Measurements from ENCODE around the gene SMARCD1.

SMARCD1 gene

DNA sequence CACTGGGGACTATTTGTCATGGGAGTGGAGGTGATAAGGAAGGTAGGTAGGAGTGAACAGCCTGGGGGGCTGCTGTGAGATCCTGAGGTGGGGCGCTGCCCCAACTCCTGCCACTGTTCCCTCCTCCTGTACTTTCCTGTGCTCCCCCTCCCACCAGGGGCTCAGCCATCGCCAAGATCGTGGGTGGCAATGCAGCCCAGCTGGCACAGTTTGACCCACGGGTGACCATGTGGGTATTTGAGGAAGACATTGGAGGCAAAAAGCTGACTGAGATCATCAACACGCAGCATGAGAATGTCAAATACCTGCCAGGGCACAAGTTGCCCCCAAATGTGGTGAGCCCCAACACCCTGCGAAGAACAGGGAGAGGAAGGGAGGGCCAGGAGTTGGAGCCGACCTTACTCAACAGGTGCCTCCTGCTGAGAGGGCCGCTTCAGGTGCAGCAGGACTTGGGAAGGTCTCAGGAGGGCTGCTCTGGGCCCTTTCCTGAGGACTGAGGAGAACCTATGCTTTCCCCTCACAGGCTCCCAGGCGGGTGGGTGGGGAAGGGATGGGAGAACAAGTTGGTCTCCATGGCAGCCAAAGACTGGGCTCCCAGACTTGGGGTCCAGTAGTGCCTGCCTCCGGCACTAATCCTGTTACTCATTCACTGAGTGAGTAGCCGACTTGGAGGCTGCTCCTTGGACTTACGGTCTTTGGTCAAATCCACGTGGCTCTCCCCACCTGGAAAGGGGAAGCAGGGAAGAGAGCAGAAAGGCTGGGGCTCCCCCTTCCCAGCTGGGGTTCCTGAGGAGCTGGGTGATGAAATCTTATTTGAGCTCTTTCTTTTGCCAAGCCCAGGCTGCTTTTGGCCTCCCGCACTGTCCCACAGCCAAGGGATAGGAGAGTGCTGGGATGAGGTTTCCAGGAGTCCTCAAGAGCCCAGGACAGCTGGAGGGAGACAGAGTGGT lies 19.6 kb downstream of the SMARCD1 start:
- no peak overlapping the region for H3K27ac ChIP-seq
- no peak for TF ChIP-seq CTCF (conservative IDR thresholded peaks at IDR 0.05)
- no peak for TF ChIP-seq ZFX (IDR thresholded peaks at IDR 0.05)

DNA sequence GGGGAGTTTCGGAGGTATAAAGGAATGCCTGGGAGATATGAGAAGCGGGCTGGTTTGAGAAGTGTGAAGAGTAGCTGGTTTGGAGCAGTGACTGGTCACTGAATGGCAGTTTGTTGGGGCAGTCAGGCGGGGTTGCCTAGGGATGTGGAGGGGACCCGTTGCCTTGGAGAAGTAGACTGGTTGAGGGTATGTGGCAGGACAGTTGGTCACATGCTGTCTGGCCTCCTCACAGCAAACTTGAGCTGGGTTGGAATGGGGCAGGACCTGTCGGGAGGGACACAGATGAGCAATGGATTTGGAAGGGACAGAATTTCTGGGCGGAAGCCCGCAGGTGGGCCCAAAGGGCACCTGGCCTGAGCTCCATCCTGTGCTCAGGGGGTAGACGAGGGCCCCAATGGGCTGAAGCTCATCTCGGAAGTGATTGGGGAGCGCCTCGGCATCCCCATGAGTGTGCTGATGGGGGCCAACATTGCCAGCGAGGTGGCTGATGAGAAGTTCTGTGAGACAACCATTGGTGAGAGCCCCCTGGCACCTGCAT lies 20.8 kb downstream of the SMARCD1 start:
- no peak overlapping the region for H3K27ac ChIP-seq
- no peak for TF ChIP-seq CTCF (conservative IDR thresholded peaks at IDR 0.05)
- no peak for TF ChIP-seq ZFX (IDR thresholded peaks at IDR 0.05)

- no peak for TF ChIP-seq ZFX (IDR thresholded peaks at IDR 0.05)
- H3K27ac ChIP-seq = no peak overlapping the region
Measured at GRCh38 chr12:50106907-50107306, 21.8 kb downstream of the SMARCD1 start.

DNA sequence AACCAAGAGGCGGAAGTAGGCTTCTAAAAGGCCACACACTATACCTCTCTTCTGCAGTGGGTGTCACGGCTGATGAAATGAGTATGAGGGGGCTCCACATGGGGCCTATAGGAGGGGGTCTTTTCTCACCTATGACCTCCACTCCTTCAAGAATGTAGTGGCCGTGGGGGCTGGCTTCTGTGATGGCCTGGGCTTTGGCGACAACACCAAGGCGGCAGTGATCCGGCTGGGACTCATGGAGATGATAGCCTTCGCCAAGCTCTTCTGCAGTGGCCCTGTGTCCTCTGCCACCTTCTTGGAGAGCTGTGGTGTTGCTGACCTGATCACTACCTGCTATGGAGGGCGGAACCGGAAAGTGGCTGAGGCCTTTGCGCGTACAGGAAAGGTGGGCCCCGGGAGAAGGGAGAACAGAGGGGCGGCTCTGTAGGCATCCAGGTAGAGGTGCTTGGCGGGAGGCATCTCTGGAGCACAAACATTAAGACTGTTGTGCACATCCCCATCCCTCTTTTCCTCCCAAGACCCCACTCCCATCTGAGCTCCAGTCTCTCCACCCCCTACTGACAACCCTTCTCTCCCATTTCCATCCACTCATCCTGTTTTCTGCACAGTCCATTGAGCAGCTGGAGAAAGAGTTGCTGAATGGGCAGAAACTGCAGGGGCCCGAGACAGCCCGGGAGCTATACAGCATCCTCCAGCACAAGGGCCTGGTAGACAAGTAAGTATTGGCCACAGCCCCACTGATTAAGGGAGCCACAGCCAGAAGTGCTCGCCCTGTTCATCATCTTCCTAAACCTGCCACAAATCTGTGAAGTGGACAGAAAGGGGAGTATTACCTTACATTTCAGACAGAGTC lies 22.5 kb downstream of the SMARCD1 start:
- no peak overlapping the region for H3K27ac ChIP-seq
- TF ChIP-seq ZFX (IDR thresholded peaks at IDR 0.05) (no peak), CTCF (conservative IDR thresholded peaks at IDR 0.05) (no peak)

GRCh38 chr12:50109319-50109718 lies 24.2 kb downstream of the SMARCD1 start:
- H3K27ac ChIP-seq = no peak overlapping the region
- TF ChIP-seq CTCF (conservative IDR thresholded peaks at IDR 0.05) (no peak), ZFX (IDR thresholded peaks at IDR 0.05) (no peak)

GRCh38 chr12:50110127-50110761 lies 25.1 kb downstream of the SMARCD1 start:
- TF ChIP-seq CTCF (conservative IDR thresholded peaks at IDR 0.05) = no peak
- no peak overlapping the region for H3K27ac ChIP-seq

DNA sequence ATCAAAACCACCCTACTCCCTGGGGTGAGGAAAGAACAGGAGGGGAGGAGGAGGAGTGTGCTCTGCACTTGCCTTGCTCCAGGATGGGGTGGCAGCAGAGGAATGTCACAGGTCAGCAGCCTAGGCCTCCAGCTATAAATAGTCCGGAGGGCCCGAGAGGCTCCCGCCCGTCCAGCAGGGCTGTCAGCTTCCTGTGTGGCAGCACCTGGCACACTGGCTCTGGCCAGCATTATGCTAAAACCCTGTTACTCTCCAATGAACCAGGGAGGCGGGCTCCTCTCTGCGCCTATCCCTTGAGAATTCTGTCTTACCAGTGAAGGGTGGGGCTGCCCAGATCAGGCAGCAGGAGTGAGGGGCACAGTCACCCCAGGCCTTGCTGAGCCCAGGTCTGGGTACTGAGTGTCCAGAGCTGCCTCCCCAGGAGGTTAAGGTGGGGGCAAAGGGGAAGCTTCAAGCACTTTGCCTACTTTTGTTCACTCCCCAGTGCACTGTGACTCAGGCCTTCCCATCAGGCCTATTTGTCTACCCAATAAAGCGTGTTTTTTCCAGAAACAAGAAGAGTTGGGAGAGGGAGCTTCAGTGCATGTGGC lies 25.7 kb downstream of the SMARCD1 start:
- no peak for TF ChIP-seq ZFX (IDR thresholded peaks at IDR 0.05)
- no peak for TF ChIP-seq CTCF (conservative IDR thresholded peaks at IDR 0.05)
- no peak overlapping the region for H3K27ac ChIP-seq

All from C4-2B (cell line).